HUES6 (cell line): ENCODE data around the gene HMCN1.
"Not testable (repeated sequence)": the region's sequence is repeated elsewhere in the genome, so short reads cannot be mapped to it uniquely, and the experiment has no call there.

ENCODE experiments used
- H3K27ac ChIP-seq: 2 replicates; pipeline ENCODE4 v1.7.0; 2013; ENCODE audit warnings: low read depth, mild to moderate bottlenecking, low read length, inconsistent platforms
- H3K27me3 ChIP-seq: 2 replicates; pipeline ENCODE4 v1.6.1; 2013; ENCODE audit warnings: low read length; ENCODE audit not compliant: control insufficient read depth, insufficient read depth
- H3K36me3 ChIP-seq: 2 replicates; pipeline ENCODE4 v1.6.1; 2013; ENCODE audit warnings: low read length; ENCODE audit not compliant: control insufficient read depth, insufficient read depth
- H3K4me1 ChIP-seq: 2 replicates; pipeline ENCODE4 v1.6.1; 2013; ENCODE audit warnings: low read length; ENCODE audit not compliant: control insufficient read depth, insufficient read depth
- H3K4me3 ChIP-seq: 2 replicates; pipeline ENCODE4 v1.5.1; 2013; ENCODE audit warnings: low read depth, low read length
- H3K9ac ChIP-seq: one replicate; pipeline ENCODE4 v1.6.1; 2013; ENCODE audit warnings: mild to moderate bottlenecking, low read length
- H3K9me3 ChIP-seq: 2 replicates; pipeline ENCODE4 v1.6.1; 2013; ENCODE audit warnings: low read depth, low read length; ENCODE audit not compliant: control insufficient read depth, insufficient read depth

The HMCN1 gene

GRCh38 chr1:186143481-186143880, 409.3 kb downstream of the HMCN1 start:
- Histone ChIP-seq H3K36me3 (peaks cover 5% of the 10 kb centered on the region; the same call in 1 of the 2 replicates), H3K9ac (no peak overlapping the region), H3K27ac (no peak overlapping the region), H3K27me3 (no peaks in the 10 kb centered on the region), H3K4me3 (no peak overlapping the region), H3K9me3 (no peaks in the 10 kb centered on the region), H3K4me1 (no peaks in the 10 kb centered on the region; the same call in 1 of the 2 replicates)

- Histone ChIP-seq H3K9ac (no peak overlapping the region), H3K4me3 (no peak overlapping the region), H3K9me3 (no peaks in the 10 kb centered on the region), H3K27ac (no peak overlapping the region), H3K27me3 (no peaks in the 10 kb centered on the region), H3K4me1 (no peaks in the 10 kb centered on the region), H3K36me3 (peaks cover 5% of the 10 kb centered on the region; the same call in 1 of the 2 replicates)
These were observed 410.3 kb downstream of the HMCN1 start for GRCh38 chr1:186144505-186144904.

- Histone ChIP-seq H3K4me1 (no peaks in the 10 kb centered on the region), H3K36me3 (peaks cover 14% of the 10 kb centered on the region; the same call in 1 of the 2 replicates), H3K9me3 (no peaks in the 10 kb centered on the region), H3K27me3 (no peaks in the 10 kb centered on the region), H3K27ac (no peak overlapping the region), H3K4me3 (no peak overlapping the region), H3K9ac (no peak overlapping the region)
These were observed 412.8 kb downstream of the HMCN1 start for GRCh38 chr1:186146974-186147373.

- Histone ChIP-seq H3K27me3 (no peaks in the 10 kb centered on the region), H3K36me3 (peaks cover 14% of the 10 kb centered on the region; the same call in 1 of the 2 replicates), H3K9ac (no peak overlapping the region), H3K4me3 (no peak overlapping the region), H3K27ac (no peak overlapping the region), H3K4me1 (no peaks in the 10 kb centered on the region), H3K9me3 (no peaks in the 10 kb centered on the region)
These were observed 415.4 kb downstream of the HMCN1 start for GRCh38 chr1:186149591-186149990.

GRCh38 chr1:186152227-186152619, 418.0 kb downstream of the HMCN1 start:
- no peak overlapping the region for H3K9ac ChIP-seq

GRCh38 chr1:186152620-186153239, 418.5 kb downstream of the HMCN1 start:
- no peak overlapping the region for H3K4me3 ChIP-seq

More at GRCh38 chr1:186152227-186152619, 418.0 kb downstream of the HMCN1 start:
- H3K4me1 ChIP-seq = no peaks in the 10 kb centered on the region
- no peak overlapping the region for H3K4me3 ChIP-seq
- no peak overlapping the region for H3K27ac ChIP-seq
- no peaks in the 10 kb centered on the region for H3K27me3 ChIP-seq
- no peaks in the 10 kb centered on the region for H3K9me3 ChIP-seq
- peaks cover 10% of the 10 kb centered on the region; the same call in 1 of the 2 replicates for H3K36me3 ChIP-seq

GRCh38 chr1:186154651-186155050, 420.5 kb downstream of the HMCN1 start:
- Histone ChIP-seq H3K27ac (no peak overlapping the region), H3K4me1 (no peaks in the 10 kb centered on the region), H3K36me3 (peaks cover 10% of the 10 kb centered on the region; the same call in 1 of the 2 replicates)

More at GRCh38 chr1:186152620-186153239, 418.5 kb downstream of the HMCN1 start:
- no peaks in the 10 kb centered on the region for H3K4me1 ChIP-seq
- no peak overlapping the region for H3K9ac ChIP-seq
- peaks cover 10% of the 10 kb centered on the region; the same call in 1 of the 2 replicates for H3K36me3 ChIP-seq
- H3K9me3 ChIP-seq = no peaks in the 10 kb centered on the region
- H3K27ac ChIP-seq = no peak overlapping the region
- no peaks in the 10 kb centered on the region for H3K27me3 ChIP-seq

GRCh38 chr1:186155594-186155993, 421.4 kb downstream of the HMCN1 start:
- Histone ChIP-seq H3K9me3 (no peaks in the 10 kb centered on the region), H3K4me3 (no peak overlapping the region), H3K27ac (no peak overlapping the region), H3K27me3 (no peaks in the 10 kb centered on the region), H3K9ac (no peak overlapping the region), H3K4me1 (no peaks in the 10 kb centered on the region), H3K36me3 (peaks cover 7% of the 10 kb centered on the region; the same call in 1 of the 2 replicates)

More at GRCh38 chr1:186154651-186155050, 420.5 kb downstream of the HMCN1 start:
- Histone ChIP-seq H3K4me3 (no peak overlapping the region), H3K9ac (no peak overlapping the region), H3K9me3 (no peaks in the 10 kb centered on the region), H3K27me3 (no peaks in the 10 kb centered on the region)

- H3K9ac ChIP-seq = not testable (repeated sequence)
These were observed 428.7 kb downstream of the HMCN1 start for GRCh38 chr1:186162895-186163294.

GRCh38 chr1:186164773-186165172, 430.6 kb downstream of the HMCN1 start:
- Histone ChIP-seq H3K4me1 (no peaks in the 10 kb centered on the region), H3K27me3 (no peaks in the 10 kb centered on the region), H3K9me3 (peaks cover 9% of the 10 kb centered on the region), H3K4me3 (no peak overlapping the region), H3K9ac (no peak overlapping the region), H3K36me3 (no peaks in the 10 kb centered on the region; the same call in 1 of the 2 replicates), H3K27ac (no peak overlapping the region)

More at GRCh38 chr1:186162895-186163294, 428.7 kb downstream of the HMCN1 start:
- H3K4me1 ChIP-seq, H3K27ac ChIP-seq, H3K27me3 ChIP-seq, H3K4me3 ChIP-seq, H3K36me3 ChIP-seq, H3K9me3 ChIP-seq: not testable (repeated sequence)

- no peak overlapping the region for H3K27ac ChIP-seq
- H3K36me3 ChIP-seq = no peaks in the 10 kb centered on the region; the same call in 1 of the 2 replicates
- no peaks in the 10 kb centered on the region for H3K4me1 ChIP-seq
- no peaks in the 10 kb centered on the region for H3K27me3 ChIP-seq
- no peak overlapping the region for H3K4me3 ChIP-seq
- H3K9me3 ChIP-seq = peaks cover 9% of the 10 kb centered on the region
- no peak overlapping the region for H3K9ac ChIP-seq
These were observed 431.1 kb downstream of the HMCN1 start for GRCh38 chr1:186165303-186165702.
